ENCODE measurements around the gene CCDC122.
A peak's percentile ranks its signal among the peaks of the same experiment; 100 is the strongest.

CCDC122 gene

GRCh38 chr13:43816401-43816889 is 63.1 kb downstream of the CCDC122 start:
- TF ChIP-seq CTCF (IDR thresholded peaks at IDR 0.05; ENCODE audit: low read depth, low read length, missing control alignments), result no peak
- no peak for DNase-seq (ENCODE audit: low read depth)
- in situ Hi-C loops (cut with HindIII; ENCODE audit: low sequenced_read_pairs), result no loop called here
- H3K4me3 ChIP-seq (ENCODE audit: low read depth, low read length), result no peak overlapping the region

DNA sequence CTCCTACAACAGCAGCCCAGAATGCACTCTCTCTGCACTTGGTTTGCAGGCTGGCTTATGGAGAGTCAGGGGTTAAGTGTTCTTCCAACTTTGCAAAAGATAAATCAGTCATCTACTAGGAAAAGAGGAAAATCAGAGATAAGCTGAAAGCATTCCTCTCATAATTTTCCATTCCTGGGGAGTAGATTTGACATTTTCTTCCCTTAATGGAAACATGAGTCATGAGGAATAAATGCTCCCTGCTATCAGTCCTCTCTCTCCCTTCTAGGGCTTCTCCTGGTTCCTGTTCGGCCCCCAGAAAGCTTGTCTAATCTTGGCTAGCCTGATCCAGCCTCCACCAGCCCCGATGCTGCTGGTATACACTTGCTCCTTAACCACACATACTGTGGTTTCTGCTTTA is 64.3 kb downstream of the CCDC122 start:
- in situ Hi-C loops (cut with HindIII; ENCODE audit: low sequenced_read_pairs), result no loop called here
- TF ChIP-seq CTCF (IDR thresholded peaks at IDR 0.05; ENCODE audit: low read depth, low read length, missing control alignments), result no peak
- DNase-seq (ENCODE audit: low read depth), result peak; percentile 72
- no peak overlapping the region for H3K4me3 ChIP-seq (ENCODE audit: low read depth, low read length)

DNA sequence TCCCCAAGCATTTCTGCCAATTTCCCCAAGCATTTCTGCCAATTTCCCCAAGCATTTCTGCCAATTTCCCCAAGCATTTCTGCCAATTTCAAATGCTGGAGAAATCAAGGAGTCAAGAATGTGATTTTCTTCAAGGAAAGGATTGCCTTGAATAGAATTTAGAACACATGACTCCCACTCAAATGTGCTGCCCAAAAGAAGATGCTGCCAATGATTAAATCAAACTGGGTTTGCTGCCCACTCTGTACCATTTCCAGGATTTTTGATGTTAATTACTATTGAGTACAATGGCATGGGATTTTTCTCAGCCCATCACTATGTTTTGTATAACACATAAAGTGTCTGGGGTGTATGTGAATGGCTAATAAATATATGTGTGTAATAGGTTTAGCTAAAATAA is 70.9 kb downstream of the CCDC122 start:
- DNase-seq (ENCODE audit: low read depth), result no peak
- no peak overlapping the region for H3K4me3 ChIP-seq (ENCODE audit: low read depth, low read length)
- in situ Hi-C loops (cut with HindIII; ENCODE audit: low sequenced_read_pairs), result loop anchor here (10.0 kb wide), 1 partner anchor 724 kb away; no protein-coding TSS in a partner anchor
- TF ChIP-seq CTCF (IDR thresholded peaks at IDR 0.05; ENCODE audit: low read depth, low read length, missing control alignments), result no peak

GRCh38 chr13:43805681-43806128 is 73.8 kb downstream of the CCDC122 start:
- TF ChIP-seq CTCF (IDR thresholded peaks at IDR 0.05; ENCODE audit: low read depth, low read length, missing control alignments), result no peak
- DNase-seq (ENCODE audit: low read depth), result no peak
- H3K4me3 ChIP-seq (ENCODE audit: low read depth, low read length), result no peak overlapping the region
- in situ Hi-C loops (cut with HindIII; ENCODE audit: low sequenced_read_pairs), result loop anchor here (10.0 kb wide), 1 partner anchor 721 kb away; no protein-coding TSS in a partner anchor

DNA sequence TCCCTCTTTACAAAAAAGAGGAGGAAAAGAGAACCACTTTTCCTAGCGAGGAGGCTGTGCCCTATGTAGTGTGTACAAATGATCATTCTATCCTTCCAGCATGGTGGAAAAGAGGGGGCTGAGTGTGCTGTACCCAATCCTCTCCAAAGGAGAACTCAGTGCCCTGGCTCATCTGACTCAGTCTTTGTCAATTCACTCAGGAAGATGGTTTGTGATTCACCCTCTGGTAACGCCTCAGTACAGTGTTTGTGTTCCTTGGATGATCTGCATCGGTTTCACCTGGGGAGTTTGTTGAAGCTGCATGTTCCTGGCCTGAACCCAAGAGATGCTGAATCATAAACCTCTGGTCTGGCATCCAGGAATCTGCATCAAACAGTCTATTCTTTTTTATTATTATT is 74.5 kb downstream of the CCDC122 start:
- H3K4me3 ChIP-seq (ENCODE audit: low read depth, low read length), result peak overlapping the region; percentile 15
- no peak for TF ChIP-seq CTCF (IDR thresholded peaks at IDR 0.05; ENCODE audit: low read depth, low read length, missing control alignments)
- DNase-seq (ENCODE audit: low read depth), result peak; percentile 76
- in situ Hi-C loops (cut with HindIII; ENCODE audit: low sequenced_read_pairs), result loop anchor here (10.0 kb wide), 1 partner anchor 720 kb away; no protein-coding TSS in a partner anchor

GRCh38 chr13:43804461-43805070 is 75.0 kb downstream of the CCDC122 start:
- DNase-seq (ENCODE audit: low read depth), result peak; percentile 69
- in situ Hi-C loops (cut with HindIII; ENCODE audit: low sequenced_read_pairs), result loop anchor here (10.0 kb wide), 1 partner anchor 720 kb away; no protein-coding TSS in a partner anchor
- peak; percentile 9 for TF ChIP-seq CTCF (IDR thresholded peaks at IDR 0.05; ENCODE audit: low read depth, low read length, missing control alignments)
- peak overlapping the region; percentile 15 for H3K4me3 ChIP-seq (ENCODE audit: low read depth, low read length)
